Testis (tissue), 2 donors: ENCODE data around the gene HOXC11.

Experiments used
- CTCF ChIP-seq, 3 experiments: fragments of 450-650 bp in 2 of 3; fragments of 200-600 bp in 1 of 3; sonication (generic) in 1 of 3; IDR thresholded peaks; one replicate each; pipeline ENCODE4 v1.5.1; 2016 to 2019; ENCODE audit warnings: antibody characterized with exemption in 3 of 3, mild to moderate bottlenecking in 2 of 3, moderate library complexity in 1 of 3
- POLR2A ChIP-seq: fragments of 450-650 bp; IDR thresholded peaks from one replicate; pipeline ENCODE4 v1.6.1; 2017; ENCODE audit warnings: antibody characterized with exemption, mild to moderate bottlenecking, moderate library complexity

- TF ChIP-seq CTCF (IDR thresholded peaks at IDR 0.05), result no peak
- TF ChIP-seq POLR2A, result no peak
These were observed 513 bp downstream of the HOXC11 start for GRCh38 chr12:53973236-53974042.
